Loucy (cell line): ENCODE results near the gene MSL2.

Experiments
- H2AFZ ChIP-seq: fragments of 200-600 bp; sonication (generic); 2 replicates; pipeline ENCODE4 v1.6.0; 2016; ENCODE audit warnings: antibody characterized with exemption, mild to moderate bottlenecking, low read length, moderate library complexity
- H3F3A ChIP-seq: fragments of 200-600 bp; 2 replicates; pipeline ENCODE4 v1.6.0; 2016; ENCODE audit warnings: antibody characterized with exemption, low read depth, mild to moderate bottlenecking
- H3K27me3 ChIP-seq: fragments of 200-600 bp; sonication (generic); 2 replicates; pipeline ENCODE4 v1.6.1; 2014; ENCODE audit warnings: low read length, mild to moderate bottlenecking; ENCODE audit not compliant: insufficient read depth, poor library complexity, severe bottlenecking
- H3K36me3 ChIP-seq: fragments of 200-600 bp; sonication (generic); 2 replicates; pipeline ENCODE4 v1.6.1; 2016; ENCODE audit warnings: low read length; ENCODE audit not compliant: insufficient read depth
- H3K4me1 ChIP-seq: fragments of 200-600 bp; sonication (generic); 2 replicates; pipeline ENCODE4 v1.5.1; 2014; ENCODE audit warnings: low read length, mild to moderate bottlenecking; ENCODE audit not compliant: insufficient read depth, poor library complexity, severe bottlenecking
- H3K4me2 ChIP-seq: fragments of 200-600 bp; sonication (generic); 2 replicates; pipeline ENCODE4 v1.6.0; 2014; ENCODE audit warnings: antibody characterized with exemption, low read length, low read depth, mild to moderate bottlenecking; ENCODE audit not compliant: poor library complexity, severe bottlenecking
- H3K4me3 ChIP-seq: fragments of 200-600 bp; sonication (generic); 2 replicates; pipeline ENCODE4 v1.5.1; 2014; ENCODE audit warnings: low read length, mild to moderate bottlenecking, mixed read lengths; ENCODE audit not compliant: poor library complexity, severe bottlenecking
- H3K79me2 ChIP-seq: fragments of 200-600 bp; sonication (generic); 2 replicates; pipeline ENCODE4 v1.6.1; 2014; ENCODE audit warnings: low read length; ENCODE audit not compliant: insufficient read depth
- H3K9ac ChIP-seq: fragments of 200-600 bp; sonication (generic); 2 replicates; pipeline ENCODE4 v1.6.0; 2014; ENCODE audit warnings: mild to moderate bottlenecking, low read depth, low read length, moderate library complexity; ENCODE audit not compliant: poor library complexity, severe bottlenecking
- H3K9me2 ChIP-seq: fragments of 200-600 bp; sonication (generic); replicated peaks from 2 replicates; pipeline ENCODE4 v1.6.1; 2016; ENCODE audit warnings: low read depth, low read length, mixed read lengths
- H3K9me3 ChIP-seq: fragments of 200-600 bp; sonication (generic); 2 replicates; pipeline ENCODE4 v1.6.1; 2014; ENCODE audit warnings: mild to moderate bottlenecking, antibody characterized with exemption, low read length, low read depth; ENCODE audit not compliant: insufficient read depth
- H4K20me1 ChIP-seq: fragments of 200-600 bp; sonication (generic); 2 replicates; pipeline ENCODE4 v1.6.0; 2014; ENCODE audit warnings: antibody characterized with exemption, low read length, mild to moderate bottlenecking; ENCODE audit not compliant: insufficient read depth, poor library complexity, severe bottlenecking
- EZH2phosphoT487 ChIP-seq: fragments of 200-600 bp; IDR thresholded peaks from 2 replicates; pipeline ENCODE4 v1.6.1; 2018; ENCODE audit warnings: antibody characterized with exemption, mild to moderate bottlenecking, moderate library complexity, borderline replicate concordance
- TF ChIP-seq, protein P1 (sequence below): fragments of 200-600 bp; sonication (generic); conservative IDR thresholded peaks from 2 replicates; pipeline ENCODE4 v1.5.1; 2014; ENCODE audit warnings: mild to moderate bottlenecking, antibody characterized with exemption, low read length

MSL2 gene

DNA sequence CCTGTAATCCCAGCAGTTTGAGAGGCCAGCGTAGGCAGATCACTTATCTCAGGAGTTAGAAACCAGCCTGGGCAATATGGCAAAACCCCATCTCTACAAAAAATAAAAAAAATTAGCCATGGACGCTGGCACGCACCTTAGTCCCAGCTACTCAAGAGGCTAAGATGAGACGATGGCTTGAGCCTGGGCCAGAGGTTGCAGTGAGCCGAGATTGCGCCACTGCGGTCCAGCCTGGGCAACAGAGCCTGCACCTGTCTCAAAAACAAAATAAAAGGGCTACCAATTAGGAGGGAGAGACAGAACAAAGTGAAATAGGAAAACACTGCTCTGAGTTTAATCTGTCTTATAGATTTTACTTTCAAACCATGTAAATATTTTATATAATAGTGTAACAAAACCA, 33.8 kb downstream of the MSL2 start:
- Histone ChIP-seq H3K79me2 (peaks cover 100% of the 10 kb centered on the region), H3F3A (no peaks in the 10 kb centered on the region), H3K27me3 (no peaks in the 10 kb centered on the region), H3K4me1 (peaks cover 22% of the 10 kb centered on the region), H2AFZ (no peak overlapping the region), H3K36me3 (no peaks in the 10 kb centered on the region), H3K9ac (no peak overlapping the region), H3K9me3 (no peaks in the 10 kb centered on the region), H3K4me3 (no peak overlapping the region), H3K4me2 (no peak overlapping the region), H4K20me1 (peaks cover 92% of the 10 kb centered on the region), H3K9me2 (no peaks in the 10 kb centered on the region)
- TF ChIP-seq, protein P1, sequence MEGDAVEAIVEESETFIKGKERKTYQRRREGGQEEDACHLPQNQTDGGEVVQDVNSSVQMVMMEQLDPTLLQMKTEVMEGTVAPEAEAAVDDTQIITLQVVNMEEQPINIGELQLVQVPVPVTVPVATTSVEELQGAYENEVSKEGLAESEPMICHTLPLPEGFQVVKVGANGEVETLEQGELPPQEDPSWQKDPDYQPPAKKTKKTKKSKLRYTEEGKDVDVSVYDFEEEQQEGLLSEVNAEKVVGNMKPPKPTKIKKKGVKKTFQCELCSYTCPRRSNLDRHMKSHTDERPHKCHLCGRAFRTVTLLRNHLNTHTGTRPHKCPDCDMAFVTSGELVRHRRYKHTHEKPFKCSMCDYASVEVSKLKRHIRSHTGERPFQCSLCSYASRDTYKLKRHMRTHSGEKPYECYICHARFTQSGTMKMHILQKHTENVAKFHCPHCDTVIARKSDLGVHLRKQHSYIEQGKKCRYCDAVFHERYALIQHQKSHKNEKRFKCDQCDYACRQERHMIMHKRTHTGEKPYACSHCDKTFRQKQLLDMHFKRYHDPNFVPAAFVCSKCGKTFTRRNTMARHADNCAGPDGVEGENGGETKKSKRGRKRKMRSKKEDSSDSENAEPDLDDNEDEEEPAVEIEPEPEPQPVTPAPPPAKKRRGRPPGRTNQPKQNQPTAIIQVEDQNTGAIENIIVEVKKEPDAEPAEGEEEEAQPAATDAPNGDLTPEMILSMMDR: no peak
- TF ChIP-seq EZH2phosphoT487: no peak

DNA sequence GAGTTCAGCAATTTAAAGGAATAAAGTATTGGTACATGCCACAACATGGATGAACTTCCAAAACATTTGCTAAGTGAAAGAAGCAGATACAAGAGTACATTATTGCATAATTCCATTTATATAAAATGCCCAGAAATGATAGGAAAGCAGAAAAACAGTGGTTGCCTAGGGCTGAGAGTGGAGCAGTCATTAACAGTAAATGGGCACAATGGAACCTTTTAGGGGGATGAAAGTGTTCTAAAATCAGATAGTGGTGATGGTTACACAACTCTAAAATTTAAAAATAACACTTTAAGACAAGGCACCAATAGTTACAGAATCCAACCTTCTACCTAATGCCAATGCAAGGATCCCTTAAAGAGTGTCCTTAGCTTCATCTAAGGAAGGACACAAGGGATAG, 34.6 kb downstream of the MSL2 start:
- no peaks in the 10 kb centered on the region for H3K9me3 ChIP-seq
- H3K4me2 ChIP-seq: no peak overlapping the region
- H3K79me2 ChIP-seq: peaks cover 100% of the 10 kb centered on the region
- no peaks in the 10 kb centered on the region for H3K9me2 ChIP-seq
- no peak overlapping the region for H3K9ac ChIP-seq
- no peaks in the 10 kb centered on the region for H3K27me3 ChIP-seq
- H3F3A ChIP-seq: no peaks in the 10 kb centered on the region
- TF ChIP-seq, protein P1: no peak
- no peak for TF ChIP-seq EZH2phosphoT487
- peaks cover 17% of the 10 kb centered on the region for H3K4me1 ChIP-seq
- H3K36me3 ChIP-seq: no peaks in the 10 kb centered on the region
- H2AFZ ChIP-seq: no peak overlapping the region
- peaks cover 92% of the 10 kb centered on the region for H4K20me1 ChIP-seq
- H3K4me3 ChIP-seq: no peak overlapping the region

DNA sequence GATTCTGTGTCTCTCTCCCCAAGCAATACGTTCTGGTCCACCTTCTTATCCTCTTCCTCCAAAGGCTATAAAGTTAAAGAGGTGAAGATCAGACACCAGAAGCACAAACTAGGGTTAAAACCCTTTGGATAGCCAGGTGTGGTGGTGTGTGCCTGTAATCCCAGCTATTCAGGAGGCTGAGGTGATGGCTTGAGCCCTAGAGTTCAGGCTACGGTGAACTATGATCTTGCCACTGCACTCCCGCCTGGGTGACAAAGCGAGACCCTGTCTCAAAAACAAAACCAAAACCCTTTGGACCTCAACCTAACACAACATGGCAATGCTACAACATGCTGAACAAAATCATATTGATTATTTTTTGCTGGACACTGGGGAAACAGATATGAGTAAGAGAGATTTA, 43.2 kb downstream of the MSL2 start:
- Histone ChIP-seq H3K4me2 (no peak overlapping the region), H3K4me1 (peaks cover 23% of the 10 kb centered on the region), H2AFZ (no peak overlapping the region), H3K79me2 (peaks cover 99% of the 10 kb centered on the region), H3K9me3 (no peaks in the 10 kb centered on the region), H3K9ac (no peak overlapping the region), H3K9me2 (no peaks in the 10 kb centered on the region), H3F3A (no peaks in the 10 kb centered on the region; the same call in 1 of the 2 replicates), H3K4me3 (no peak overlapping the region), H3K36me3 (peaks cover 50% of the 10 kb centered on the region; the same call in 1 of the 2 replicates), H3K27me3 (no peaks in the 10 kb centered on the region), H4K20me1 (peaks cover 100% of the 10 kb centered on the region)
- no peak for TF ChIP-seq EZH2phosphoT487
- TF ChIP-seq, protein P1: no peak
